Measurements from ENCODE around the gene FKBP8. TPM values are rescaled to one million over a fixed set of nuclear protein-coding genes. Genes with fewer than 3 reads are reported as not detected.
A peak's percentile ranks its signal among the peaks of the same experiment; 100 is the strongest.
"Not testable (repeated sequence)": the region's sequence is repeated elsewhere in the genome, so short reads cannot be mapped to it uniquely, and the experiment has no call there.

The FKBP8 gene
- total RNA-seq, 1 donor from 2014 or later, result 149 TPM

DNA sequence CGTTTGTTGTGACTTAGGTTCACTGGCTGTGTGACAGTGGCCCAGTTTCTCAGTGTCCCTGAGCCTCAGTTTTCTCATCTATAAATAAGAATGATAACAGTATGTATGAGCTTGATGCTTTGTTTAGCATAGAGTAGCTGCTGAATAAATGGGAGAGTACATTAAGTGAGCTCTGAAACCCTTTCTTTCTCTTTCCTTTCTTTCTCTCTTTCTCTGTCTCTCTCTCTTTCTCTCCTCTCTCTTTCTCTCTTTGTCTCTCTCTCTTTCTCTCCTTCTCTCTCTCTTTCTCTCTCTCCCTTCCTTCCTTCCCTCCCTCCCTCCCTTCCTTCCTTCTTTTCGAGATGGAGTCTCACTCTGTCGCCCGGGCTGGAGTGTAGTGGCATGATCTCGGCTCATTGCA is 16.3 kb upstream of the FKBP8 start:
- DNase-seq (ENCODE audit: low spot score), result no peak

- no peak for DNase-seq (ENCODE audit: low spot score)
These were observed 15.2 kb upstream of the FKBP8 start for GRCh38 chr19:18558604-18559003.

- DNase-seq (ENCODE audit: low spot score), result no peak
These were observed 14.8 kb upstream of the FKBP8 start for GRCh38 chr19:18558202-18558555.

DNA sequence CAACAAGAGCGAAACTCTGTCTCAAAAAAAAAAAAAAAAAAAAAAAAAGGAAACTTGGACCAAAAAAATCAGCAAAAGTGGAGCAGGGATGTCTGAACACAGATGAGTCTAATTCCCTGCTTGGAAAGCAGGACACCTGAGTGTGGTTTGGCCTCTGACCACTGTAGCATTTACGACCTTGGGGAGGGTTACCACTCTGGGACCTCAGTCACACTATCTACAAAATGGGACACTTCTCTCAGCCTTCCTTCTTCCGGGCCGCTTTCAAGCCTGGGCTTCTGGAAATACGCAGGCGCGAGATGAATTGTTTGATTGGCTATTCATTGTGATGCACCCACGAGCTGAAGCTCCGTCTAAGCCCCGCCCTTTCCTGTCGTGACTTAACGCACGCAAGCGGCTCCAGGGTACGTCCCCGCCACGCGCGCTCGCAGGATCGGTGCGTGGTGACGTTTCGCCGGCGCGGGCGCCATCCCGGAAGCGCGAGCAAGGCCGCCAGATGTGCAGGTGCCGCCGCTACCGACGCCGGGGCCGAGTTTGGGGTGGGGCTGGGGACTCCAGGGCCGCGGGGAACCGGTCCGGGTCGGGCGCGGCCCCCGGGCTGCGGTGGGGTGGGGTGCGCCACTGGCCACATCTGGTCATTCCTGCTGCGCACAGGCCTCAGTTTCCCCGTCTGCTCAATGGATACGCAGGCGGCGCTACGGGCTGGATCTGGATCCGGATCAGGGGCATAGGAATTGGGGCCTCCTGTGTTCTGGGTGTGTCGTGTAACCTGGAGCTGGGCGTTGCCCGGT is 14.2 kb upstream of the FKBP8 start, which contains the start of gene KXD1:
KXD1 (plus strand) TSS at position 460 of the 791 bp plus-strand sequence. CDS start 4,187 bp downstream, outside the sequence.
- DNase-seq (ENCODE audit: low spot score), result peak; percentile 99

DNA sequence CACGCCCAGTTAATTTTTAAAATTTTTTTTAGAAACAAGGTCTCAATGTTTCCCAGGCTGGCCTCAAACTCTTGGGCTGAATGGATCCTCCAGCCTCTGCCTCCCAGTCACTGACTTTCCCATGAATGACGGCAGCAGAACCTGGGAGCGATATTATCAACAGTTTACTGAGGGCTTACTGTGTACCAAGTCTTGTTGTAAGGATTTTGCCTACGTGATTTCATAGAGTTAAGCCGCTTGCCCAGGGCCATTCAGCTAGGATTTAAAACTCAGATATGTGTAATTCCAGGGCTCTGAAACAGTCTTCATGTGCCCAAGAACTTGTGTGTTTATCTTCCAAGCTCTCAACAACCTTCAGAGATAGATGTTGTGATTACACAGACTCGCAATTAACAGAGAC is 8.3 kb upstream of the FKBP8 start:
- peak; percentile 50 for DNase-seq (ENCODE audit: low spot score)

- DNase-seq (ENCODE audit: low spot score), result peak; percentile 42
These were observed 572 bp upstream of the FKBP8 start for GRCh38 chr19:18543814-18544475.

GRCh38 chr19:18541992-18542940 is 1.1 kb downstream of the FKBP8 start:
- no peak for DNase-seq (ENCODE audit: low spot score)

- DNase-seq (ENCODE audit: low spot score), result no peak
These were observed 1.9 kb downstream of the FKBP8 start for GRCh38 chr19:18541258-18541991.

- not testable (repeated sequence) for DNase-seq (ENCODE audit: low spot score)
These were observed 3.2 kb downstream of the FKBP8 start for GRCh38 chr19:18540200-18540599.

- no peak for DNase-seq (ENCODE audit: low spot score)
These were observed 4.0 kb downstream of the FKBP8 start for GRCh38 chr19:18539372-18539771.

- no peak for DNase-seq (ENCODE audit: low spot score)
These were observed 5.3 kb downstream of the FKBP8 start for GRCh38 chr19:18538115-18538514.

DNA sequence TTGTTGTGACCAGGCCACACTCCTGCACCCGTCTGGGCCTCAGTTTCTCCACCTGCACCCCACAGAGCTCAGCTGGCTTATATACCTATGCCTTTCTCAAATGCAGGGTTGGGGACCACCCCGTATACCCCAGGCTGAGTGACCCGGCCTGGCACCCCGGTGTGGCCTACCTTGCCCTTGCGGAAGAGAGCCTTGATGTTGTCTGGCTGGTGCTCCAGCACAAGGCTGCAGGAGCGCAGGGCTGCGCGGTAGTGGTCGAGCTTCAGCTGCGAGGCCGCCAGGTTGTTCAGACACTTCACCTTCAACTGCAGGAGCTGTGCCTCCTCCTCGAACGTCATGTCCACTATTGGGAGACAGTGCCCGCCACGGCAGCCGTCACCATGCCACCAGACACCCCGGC is 5.9 kb downstream of the FKBP8 start:
- no peak for DNase-seq (ENCODE audit: low spot score)

- no peak for DNase-seq (ENCODE audit: low spot score)
These were observed 6.9 kb downstream of the FKBP8 start for GRCh38 chr19:18536475-18536874.

GRCh38 chr19:18533058-18533457 is 10.3 kb downstream of the FKBP8 start:
- DNase-seq (ENCODE audit: low spot score), result no peak

DNA sequence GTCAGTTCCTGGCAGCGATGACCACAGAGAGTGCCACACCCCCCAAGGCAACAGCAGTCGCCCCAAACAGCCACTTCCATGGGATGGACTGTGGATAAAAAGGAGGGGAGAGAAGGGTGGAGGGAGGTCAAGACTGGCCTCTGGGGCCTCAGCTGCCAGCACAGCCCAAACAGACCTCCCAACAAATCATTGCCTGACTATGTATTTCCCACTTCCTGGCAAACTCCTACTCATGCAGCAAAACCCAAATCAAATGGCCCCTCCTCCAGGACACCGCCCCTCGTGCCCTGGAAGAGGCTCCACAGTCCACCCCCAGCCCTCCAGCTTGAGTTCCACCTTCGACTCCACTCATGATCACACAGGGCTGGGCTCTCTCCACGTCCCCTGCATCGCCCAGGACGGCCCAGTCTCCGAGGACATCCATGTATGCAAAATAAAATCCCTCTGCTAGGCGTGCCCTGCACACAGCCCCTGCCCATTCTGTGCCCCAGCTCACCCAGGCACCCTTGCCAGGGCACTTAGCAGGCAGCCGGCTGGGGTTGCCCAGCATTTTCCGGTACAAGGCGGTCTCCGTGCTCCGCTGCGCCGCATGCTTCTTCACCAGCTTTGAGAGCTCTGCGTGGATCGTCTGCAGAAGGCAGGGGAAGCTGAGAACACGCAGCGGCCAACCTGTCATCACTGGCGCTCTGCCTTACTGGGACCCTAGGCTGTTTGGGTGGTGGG is 11.0 kb downstream of the FKBP8 start:
- no peak for DNase-seq (ENCODE audit: low spot score)

DNA sequence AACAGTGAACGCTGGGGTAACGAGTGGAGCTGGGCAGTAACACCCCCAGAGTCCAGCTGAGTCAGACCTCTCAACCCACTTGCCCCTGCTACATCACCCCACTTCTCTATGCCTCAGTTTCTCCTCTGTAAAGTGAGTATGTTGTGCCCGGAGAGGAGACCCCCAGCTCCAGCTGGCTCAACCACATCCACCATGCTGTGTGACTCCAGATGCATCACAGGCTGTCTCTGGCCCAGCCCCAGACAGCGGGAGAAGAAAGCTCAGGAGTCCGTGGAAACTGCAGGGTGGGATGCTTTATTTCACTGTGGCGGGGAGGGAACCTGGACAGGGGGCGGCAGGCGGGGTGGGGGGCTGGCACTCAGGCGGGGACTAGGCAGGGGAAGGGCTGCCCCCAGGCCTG is 11.9 kb downstream of the FKBP8 start:
- no peak for DNase-seq (ENCODE audit: low spot score)

GRCh38 chr19:18529782-18530181 is 13.6 kb downstream of the FKBP8 start:
- no peak for DNase-seq (ENCODE audit: low spot score)

GRCh38 chr19:18526316-18526715 is 17.1 kb downstream of the FKBP8 start:
- no peak for DNase-seq (ENCODE audit: low spot score)

GRCh38 chr19:18523841-18524240 is 19.5 kb downstream of the FKBP8 start:
- no peak for DNase-seq (ENCODE audit: low spot score)

DNA sequence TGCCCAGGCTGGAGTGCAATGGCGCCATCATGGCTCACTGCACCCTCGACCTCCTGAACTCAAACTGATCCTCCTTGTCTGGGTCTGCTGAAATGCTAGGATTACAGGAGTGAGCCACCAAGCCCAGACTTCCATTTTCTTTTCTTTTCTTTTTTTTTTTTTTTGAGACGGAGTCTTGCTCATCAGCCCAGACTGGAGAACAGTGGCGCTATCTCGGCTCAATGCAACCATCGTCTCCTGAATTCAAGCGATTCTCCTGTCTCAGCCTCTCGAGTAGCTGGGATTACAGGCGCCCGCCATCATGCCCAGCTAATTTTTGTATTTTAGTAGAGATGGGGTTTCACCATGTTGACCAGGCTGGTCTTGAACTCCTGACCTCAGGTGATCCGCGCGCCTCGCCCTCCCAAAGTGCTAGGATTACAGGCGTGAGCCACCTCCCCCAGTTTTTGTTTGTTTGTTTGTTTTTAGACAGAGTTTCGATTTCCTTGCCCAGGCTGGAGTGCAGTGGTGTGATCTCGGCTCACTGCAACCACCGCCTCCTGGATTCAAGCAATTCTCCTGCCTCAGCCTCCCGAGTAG is 20.4 kb downstream of the FKBP8 start:
- not testable (repeated sequence) for DNase-seq (ENCODE audit: low spot score)

Measured in umbilical cord (tissue), 2 donors.